Liver (tissue), 9 donors: ENCODE data around the gene PDE2A. TPM values are rescaled to one million over a fixed set of nuclear protein-coding genes. Genes with fewer than 3 reads are reported as not detected.

Experiments used
- DNase-seq: peaks from one replicate; pipeline ENCODE4 v3.0.0-alpha.2; 2017; ENCODE audit warnings: low spot score
- H3K27ac ChIP-seq, 2 donors: one replicate each; pipeline ENCODE4 v1.7.0; 2013; ENCODE audit warnings: inconsistent platforms in 2 of 2, low read length in 2 of 2, control low read depth in 1 of 2, low read depth in 1 of 2, mild to moderate bottlenecking in 1 of 2
- H3K27me3 ChIP-seq, 4 donors: one replicate each; pipeline versions ENCODE4 v1.6.1 to v1.7.0; 2013; ENCODE audit warnings: low read length in 3 of 4, inconsistent platforms in 1 of 4, mild to moderate bottlenecking in 1 of 4, moderate library complexity in 1 of 4; ENCODE audit not compliant: control insufficient read depth in 4 of 4, insufficient read depth in 4 of 4
- H3K36me3 ChIP-seq, 4 donors: one replicate each; pipeline versions ENCODE4 v1.6.1 to v1.7.0; 2013; ENCODE audit warnings: low read length in 3 of 4, mild to moderate bottlenecking in 3 of 4, low read depth in 1 of 4, moderate library complexity in 1 of 4; ENCODE audit not compliant: control insufficient read depth in 4 of 4, insufficient read depth in 3 of 4
- H3K4me1 ChIP-seq, 4 donors: one replicate each; pipeline versions ENCODE4 v1.6.1 to v1.7.0; 2013; ENCODE audit warnings: low read length in 3 of 4, mild to moderate bottlenecking in 3 of 4, moderate library complexity in 1 of 4; ENCODE audit not compliant: control insufficient read depth in 4 of 4, insufficient read depth in 4 of 4
- H3K4me3 ChIP-seq, 3 donors: one replicate each; pipeline versions ENCODE4 v1.6.1 to v1.7.0; 2013; ENCODE audit warnings: low read length in 3 of 3, control low read depth in 1 of 3, low read depth in 1 of 3, mild to moderate bottlenecking in 1 of 3
- H3K9ac ChIP-seq, 2 donors: one replicate each; pipeline ENCODE4 v1.7.0; 2013; ENCODE audit warnings: low read length in 2 of 2, mild to moderate bottlenecking in 2 of 2, moderate library complexity in 2 of 2, control low read depth in 1 of 2, low read depth in 1 of 2
- H3K9me3 ChIP-seq, 4 donors: one replicate each; pipeline versions ENCODE4 v1.6.1 to v1.7.0; 2013; ENCODE audit warnings: low read length in 3 of 4; ENCODE audit not compliant: control insufficient read depth in 4 of 4
- EGR1 ChIP-seq, 2 donors: IDR thresholded peaks; 2 replicates each; pipeline ENCODE4 v1.6.1; 2016 to 2018; ENCODE audit warnings: antibody characterized with exemption in 2 of 2, low read depth in 2 of 2
- FOXA1 ChIP-seq: IDR thresholded peaks from 2 replicates; pipeline ENCODE4 v1.6.1; 2016; ENCODE audit warnings: antibody characterized with exemption
- FOXA2 ChIP-seq: IDR thresholded peaks from 2 replicates; pipeline ENCODE4 v1.6.1; 2016; ENCODE audit warnings: antibody characterized with exemption
- GABPA ChIP-seq, 2 donors: IDR thresholded peaks in 1 of 2; conservative IDR thresholded peaks in 1 of 2; 2 replicates each; pipeline ENCODE4 v1.6.1; 2016; ENCODE audit warnings: antibody characterized with exemption in 2 of 2, mild to moderate bottlenecking in 1 of 2, moderate library complexity in 1 of 2
- HNF4A ChIP-seq, 2 donors: conservative IDR thresholded peaks; 2 replicates each; pipeline ENCODE4 v1.6.1; 2016; ENCODE audit warnings: antibody characterized with exemption in 2 of 2, mild to moderate bottlenecking in 2 of 2
- JUND ChIP-seq, 2 donors: IDR thresholded peaks; 2 replicates each; pipeline ENCODE4 v1.6.1; 2016; ENCODE audit warnings: antibody characterized with exemption in 2 of 2
- NR2F2 ChIP-seq: IDR thresholded peaks from 2 replicates; pipeline ENCODE4 v1.6.1; 2016; ENCODE audit warnings: antibody characterized with exemption
- RAD21 ChIP-seq, 2 donors: IDR thresholded peaks; 2 replicates each; pipeline ENCODE4 v1.6.1; 2016; ENCODE audit warnings: antibody characterized with exemption in 2 of 2, mild to moderate bottlenecking in 2 of 2
- RXRA ChIP-seq, 2 donors: IDR thresholded peaks; 2 replicates each; pipeline ENCODE4 v1.6.1; 2017 to 2018; ENCODE audit warnings: antibody characterized with exemption in 2 of 2, mild to moderate bottlenecking in 1 of 2
- SP1 ChIP-seq: IDR thresholded peaks from 2 replicates; pipeline ENCODE4 v1.6.1; 2018; ENCODE audit warnings: antibody characterized with exemption, mild to moderate bottlenecking
- TAF1 ChIP-seq: conservative IDR thresholded peaks from 2 replicates; pipeline ENCODE4 v1.6.1; 2016; ENCODE audit warnings: antibody characterized with exemption, mild to moderate bottlenecking
- YY1 ChIP-seq: IDR thresholded peaks from 2 replicates; pipeline ENCODE4 v1.6.1; 2016; ENCODE audit warnings: antibody characterized with exemption, mild to moderate bottlenecking
- WGBS: extraction: QIAGEN DNeasy Blood & Tissue Kit; methylation state at CpG from one replicate; pipeline ENCODE4 v1.1.7; 2013; 5-methylcytosine and 5-hydroxymethylcytosine counted together
- polyA plus RNA-seq, 2 donors: library from polyadenylated mRNA; stranded (reverse) in 1 of 2; unstranded in 1 of 2; fragments of 200-250 nt in 1 of 2; fragments of >200 nt in 1 of 2; fragmentation: Nextera tagmentation in 1 of 2; extraction: Ambion mirVana in 1 of 2; gene quantifications; one replicate each; pipeline versions ENCODE4 v1.2.1 to v1.2.3, GENCODE V29; 2013 to 2015
- total RNA-seq, 2 donors: library from RNA; depleted of rRNA; stranded (reverse); fragments of >200 nt; gene quantifications; one replicate each; pipeline ENCODE4 v1.2.3, GENCODE V29; 2014
- TF ChIP-seq, protein P1 (sequence below): fragments of 150-350 bp; IDR thresholded peaks from 2 replicates; pipeline ENCODE4 v1.5.1; 2017; ENCODE audit warnings: improper control_type of control experiment, low read depth, low read length; ENCODE audit not compliant: missing input control
- TF ChIP-seq, protein P2 (sequence below): IDR thresholded peaks from 2 replicates; pipeline ENCODE4 v1.6.1; 2016; ENCODE audit warnings: antibody characterized with exemption
- TF ChIP-seq, protein P3 (sequence below): IDR thresholded peaks from 2 replicates; pipeline ENCODE4 v1.6.1; 2016; ENCODE audit warnings: antibody characterized with exemption
- TF ChIP-seq, protein P4 (sequence below): IDR thresholded peaks from 2 replicates; pipeline ENCODE4 v1.6.1; 2016; ENCODE audit warnings: antibody characterized with exemption
- donor health status: healthy.
- donor health status: healthy.
- donor health status: healthy.
- donor health status: healthy.
- donor health status: healthy.

The PDE2A gene
- total and polyA plus RNA-seq, 4 donors = 4.3 to 32.8 (median 12.9) TPM

DNA sequence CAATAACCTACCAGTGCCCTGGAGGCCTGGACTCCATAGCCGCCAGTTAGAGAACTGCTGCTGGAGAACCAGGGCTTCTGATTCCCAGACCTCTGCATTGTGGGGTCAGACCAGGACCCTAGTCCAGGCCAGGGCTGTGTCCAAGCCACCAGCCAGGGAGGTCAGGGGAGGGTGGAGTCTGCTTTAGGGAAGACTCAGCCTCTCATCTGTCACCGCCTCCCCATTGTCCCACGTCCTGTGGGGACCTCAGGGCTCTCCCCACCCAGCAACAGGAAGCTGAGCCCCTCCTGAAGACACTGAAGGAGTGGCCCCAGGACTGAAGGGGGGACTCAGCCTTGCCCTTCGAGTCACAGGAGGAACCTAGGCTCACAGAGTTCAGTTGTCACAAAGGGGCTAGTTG, 41.2 kb downstream of the PDE2A start:
- no peak for DNase-seq
- Histone ChIP-seq H3K9me3 (no peaks in the 10 kb centered on the region), H3K4me3 (no peak overlapping the region), H3K9ac (peak overlapping the region in 1 of 2 donors; percentile 6), H3K27ac (peak overlapping the region; percentile 60 to 72), H3K36me3 (no peaks in the 10 kb centered on the region), H3K27me3 (no peaks in the 10 kb centered on the region), H3K4me1 (peaks cover 0 to 7% (median 0%) of the 10 kb centered on the region in 4 donors)
- WGBS = 73% methylated on average over 4 of the region's 4 CpGs
- TF ChIP-seq, protein P1, sequence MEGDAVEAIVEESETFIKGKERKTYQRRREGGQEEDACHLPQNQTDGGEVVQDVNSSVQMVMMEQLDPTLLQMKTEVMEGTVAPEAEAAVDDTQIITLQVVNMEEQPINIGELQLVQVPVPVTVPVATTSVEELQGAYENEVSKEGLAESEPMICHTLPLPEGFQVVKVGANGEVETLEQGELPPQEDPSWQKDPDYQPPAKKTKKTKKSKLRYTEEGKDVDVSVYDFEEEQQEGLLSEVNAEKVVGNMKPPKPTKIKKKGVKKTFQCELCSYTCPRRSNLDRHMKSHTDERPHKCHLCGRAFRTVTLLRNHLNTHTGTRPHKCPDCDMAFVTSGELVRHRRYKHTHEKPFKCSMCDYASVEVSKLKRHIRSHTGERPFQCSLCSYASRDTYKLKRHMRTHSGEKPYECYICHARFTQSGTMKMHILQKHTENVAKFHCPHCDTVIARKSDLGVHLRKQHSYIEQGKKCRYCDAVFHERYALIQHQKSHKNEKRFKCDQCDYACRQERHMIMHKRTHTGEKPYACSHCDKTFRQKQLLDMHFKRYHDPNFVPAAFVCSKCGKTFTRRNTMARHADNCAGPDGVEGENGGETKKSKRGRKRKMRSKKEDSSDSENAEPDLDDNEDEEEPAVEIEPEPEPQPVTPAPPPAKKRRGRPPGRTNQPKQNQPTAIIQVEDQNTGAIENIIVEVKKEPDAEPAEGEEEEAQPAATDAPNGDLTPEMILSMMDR = no peak
- TF ChIP-seq NR2F2 (peak; percentile 75), SP1 (no peak), JUND (IDR thresholded peaks at IDR 0.05) (no peak), EGR1 (IDR thresholded peaks at IDR 0.05; ENCODE audit: low read depth in 2 of 2) (no peak)
- TF ChIP-seq, protein P2, sequence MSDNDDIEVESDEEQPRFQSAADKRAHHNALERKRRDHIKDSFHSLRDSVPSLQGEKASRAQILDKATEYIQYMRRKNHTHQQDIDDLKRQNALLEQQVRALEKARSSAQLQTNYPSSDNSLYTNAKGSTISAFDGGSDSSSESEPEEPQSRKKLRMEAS = no peak
- TF ChIP-seq, protein P3, sequence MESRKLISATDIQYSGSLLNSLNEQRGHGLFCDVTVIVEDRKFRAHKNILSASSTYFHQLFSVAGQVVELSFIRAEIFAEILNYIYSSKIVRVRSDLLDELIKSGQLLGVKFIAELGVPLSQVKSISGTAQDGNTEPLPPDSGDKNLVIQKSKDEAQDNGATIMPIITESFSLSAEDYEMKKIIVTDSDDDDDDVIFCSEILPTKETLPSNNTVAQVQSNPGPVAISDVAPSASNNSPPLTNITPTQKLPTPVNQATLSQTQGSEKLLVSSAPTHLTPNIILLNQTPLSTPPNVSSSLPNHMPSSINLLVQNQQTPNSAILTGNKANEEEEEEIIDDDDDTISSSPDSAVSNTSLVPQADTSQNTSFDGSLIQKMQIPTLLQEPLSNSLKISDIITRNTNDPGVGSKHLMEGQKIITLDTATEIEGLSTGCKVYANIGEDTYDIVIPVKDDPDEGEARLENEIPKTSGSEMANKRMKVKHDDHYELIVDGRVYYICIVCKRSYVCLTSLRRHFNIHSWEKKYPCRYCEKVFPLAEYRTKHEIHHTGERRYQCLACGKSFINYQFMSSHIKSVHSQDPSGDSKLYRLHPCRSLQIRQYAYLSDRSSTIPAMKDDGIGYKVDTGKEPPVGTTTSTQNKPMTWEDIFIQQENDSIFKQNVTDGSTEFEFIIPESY = no peak

DNA sequence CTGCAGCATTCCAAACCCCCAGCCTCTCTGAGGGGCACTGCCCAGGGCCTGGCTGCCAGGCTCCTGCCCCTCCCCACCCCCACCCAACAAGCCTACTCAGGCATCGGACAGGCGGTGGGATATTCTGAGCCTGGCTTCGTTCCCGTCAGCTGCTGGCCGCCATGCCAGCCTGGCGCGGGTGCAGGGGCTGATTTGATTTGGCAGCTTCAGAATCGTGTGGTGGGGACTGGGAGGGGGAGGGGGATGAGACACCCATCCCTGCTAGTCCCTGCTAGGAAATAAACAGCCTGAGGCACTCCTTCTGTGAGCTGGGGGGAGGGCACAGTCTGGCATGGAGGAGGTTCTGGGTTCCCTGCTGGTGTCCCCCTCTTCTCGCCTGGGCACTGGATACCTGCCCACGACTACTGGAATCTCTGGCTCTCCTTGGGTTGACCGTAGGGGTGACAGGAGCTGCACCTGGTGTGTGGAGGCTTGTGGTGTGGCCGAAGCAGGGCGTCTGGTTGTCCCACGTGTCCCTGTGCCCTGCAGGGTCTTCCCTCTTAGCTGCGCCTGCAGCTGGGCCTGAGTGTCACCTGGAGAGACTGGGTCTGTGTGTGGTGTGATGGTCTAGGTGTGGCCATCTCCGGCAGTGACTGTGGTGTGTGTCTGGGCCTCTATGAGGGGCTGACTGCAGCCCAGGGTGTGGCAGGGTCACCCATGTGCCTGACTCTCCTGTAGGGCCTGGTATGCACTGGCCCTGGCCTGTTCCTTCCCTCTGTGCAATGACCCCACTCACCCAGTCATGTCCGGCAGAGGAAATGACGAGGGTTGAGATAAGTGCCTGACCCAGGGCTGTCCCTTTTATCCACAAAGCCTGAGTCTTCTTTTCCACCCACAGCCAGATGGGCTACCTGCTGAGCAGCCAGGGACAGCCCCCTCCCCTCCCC, 42.2 kb downstream of the PDE2A start:
- no peak overlapping the region for H3K4me3 ChIP-seq
- TF ChIP-seq NR2F2 (peak; percentile 98), FOXA1 (no peak), RAD21 (IDR thresholded peaks at IDR 0.05) (no peak), FOXA2 (no peak), JUND (IDR thresholded peaks at IDR 0.05) (no peak), YY1 (no peak), HNF4A (conservative IDR thresholded peaks at IDR 0.05) (no peak), TAF1 (no peak), SP1 (peak; percentile 28), EGR1 (IDR thresholded peaks at IDR 0.05; ENCODE audit: low read depth in 2 of 2) (no peak), RXRA (IDR thresholded peaks at IDR 0.05) (peak; percentile 28 to 53), GABPA (IDR thresholded peaks at IDR 0.05 in 1 of 2, conservative IDR thresholded peaks at IDR 0.05 in 1 of 2) (peak in 1 of 2 donors; percentile 13)
- TF ChIP-seq, protein P1 = no peak
- TF ChIP-seq, protein P4, sequence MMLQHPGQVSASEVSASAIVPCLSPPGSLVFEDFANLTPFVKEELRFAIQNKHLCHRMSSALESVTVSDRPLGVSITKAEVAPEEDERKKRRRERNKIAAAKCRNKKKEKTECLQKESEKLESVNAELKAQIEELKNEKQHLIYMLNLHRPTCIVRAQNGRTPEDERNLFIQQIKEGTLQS = no peak
- TF ChIP-seq, protein P2 = no peak
- TF ChIP-seq, protein P3 = no peak
- H3K36me3 ChIP-seq = no peaks in the 10 kb centered on the region
- no peaks in the 10 kb centered on the region for H3K9me3 ChIP-seq
- DNase-seq = no peak
- no peaks in the 10 kb centered on the region for H3K27me3 ChIP-seq
- H3K9ac ChIP-seq = no peak overlapping the region
- peak overlapping the region; percentile 14 to 46 for H3K27ac ChIP-seq
- WGBS = 81% methylated on average over 18 of the region's 18 CpGs
- H3K4me1 ChIP-seq = peaks cover 0 to 7% (median 0%) of the 10 kb centered on the region in 4 donors
